ENCODE data around the gene ARFGEF2.

GRCh38 chr20:48875233-48875913, 46.1 kb upstream of the ARFGEF2 start:
- TF ChIP-seq, protein P1, sequence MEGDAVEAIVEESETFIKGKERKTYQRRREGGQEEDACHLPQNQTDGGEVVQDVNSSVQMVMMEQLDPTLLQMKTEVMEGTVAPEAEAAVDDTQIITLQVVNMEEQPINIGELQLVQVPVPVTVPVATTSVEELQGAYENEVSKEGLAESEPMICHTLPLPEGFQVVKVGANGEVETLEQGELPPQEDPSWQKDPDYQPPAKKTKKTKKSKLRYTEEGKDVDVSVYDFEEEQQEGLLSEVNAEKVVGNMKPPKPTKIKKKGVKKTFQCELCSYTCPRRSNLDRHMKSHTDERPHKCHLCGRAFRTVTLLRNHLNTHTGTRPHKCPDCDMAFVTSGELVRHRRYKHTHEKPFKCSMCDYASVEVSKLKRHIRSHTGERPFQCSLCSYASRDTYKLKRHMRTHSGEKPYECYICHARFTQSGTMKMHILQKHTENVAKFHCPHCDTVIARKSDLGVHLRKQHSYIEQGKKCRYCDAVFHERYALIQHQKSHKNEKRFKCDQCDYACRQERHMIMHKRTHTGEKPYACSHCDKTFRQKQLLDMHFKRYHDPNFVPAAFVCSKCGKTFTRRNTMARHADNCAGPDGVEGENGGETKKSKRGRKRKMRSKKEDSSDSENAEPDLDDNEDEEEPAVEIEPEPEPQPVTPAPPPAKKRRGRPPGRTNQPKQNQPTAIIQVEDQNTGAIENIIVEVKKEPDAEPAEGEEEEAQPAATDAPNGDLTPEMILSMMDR (optimal IDR thresholded peaks at IDR 0.05 in 1 of 3, IDR thresholded peaks at IDR 0.05 in 1 of 3, conservative IDR thresholded peaks at IDR 0.05 in 1 of 3; ENCODE audit: extremely low read depth in 1 of 3, insufficient read depth in 2 of 3, low read length in 3 of 3) = no peak
- TF ChIP-seq EZH2 (IDR thresholded peaks at IDR 0.05; ENCODE audit: low read length) = no peak

All from keratinocyte (primary cell).